ENCODE data around the gene ASGR1. TPM values are rescaled to one million over a fixed set of nuclear protein-coding genes. Genes with fewer than 3 reads are reported as not detected.

The ASGR1 gene
- total RNA-seq, 4 donors from 2014 or later = 0.77 to 3.2 (median 1.8) TPM; not detected in 1

GRCh38 chr17:7124923-7125322 lies 54.2 kb downstream of the ASGR1 start:
- H3K4me1 ChIP-seq = no peaks in the 10 kb centered on the region
- H3K27me3 ChIP-seq = no peaks in the 10 kb centered on the region
- no peak overlapping the region for H3K4me3 ChIP-seq
- H3K27ac ChIP-seq = no peak overlapping the region
- H3K36me3 ChIP-seq = no peaks in the 10 kb centered on the region
- intact Hi-C loops (cut with DNase I; ENCODE audit: low total_unique reads) = no loop called here
- DNase-seq = no peak
- no peaks in the 10 kb centered on the region for H3K9me3 ChIP-seq
- TF ChIP-seq CTCF (IDR thresholded peaks at IDR 0.05) (no peak), POLR2A (IDR thresholded peaks at IDR 0.05) (no peak)

- Histone ChIP-seq H3K27ac (no peak overlapping the region), H3K36me3 (no peaks in the 10 kb centered on the region), H3K9me3 (no peaks in the 10 kb centered on the region), H3K27me3 (no peaks in the 10 kb centered on the region), H3K4me3 (no peak overlapping the region), H3K4me1 (no peaks in the 10 kb centered on the region)
- no peak for DNase-seq
- intact Hi-C loops (cut with DNase I; ENCODE audit: low total_unique reads) = no loop called here
- TF ChIP-seq CTCF (IDR thresholded peaks at IDR 0.05) = no peak
- no peak for TF ChIP-seq POLR2A (IDR thresholded peaks at IDR 0.05)
Observed at GRCh38 chr17:7123844-7124243, 55.3 kb downstream of the ASGR1 start.

MicroRNA genes within 50 kb of the gene (microRNA counts, 767-probe panel; counts per million panel counts)
- microRNA hsa-miR-324-3p (0 counts per million in 2 donors), microRNA hsa-miR-324-5p (3,987 to 4,236 counts per million in 2 donors)

Small RNAs within 50 kb of the gene (microRNA-seq; reads per million reads assigned to microRNA genes)
- 541 reads per million, percentile 76 among the genes with 10 or more reads in this experiment for gene MIR324 (ENCODE audit: borderline microRNAs expressed, borderline replicate concordance)

Small RNAs within 50 kb of the gene (small RNA-seq; reads per million reads assigned to genes)
- gene AC120057.4 (not detected), gene MIR324 (0.42 reads per million)

Other genes with a start within 250 kb of the ASGR1 start
- gene ALOX12, start 183.3 kb downstream of the ASGR1 start, total RNA-seq = under 1 TPM in 2 of 4 donors, not detected in 2; 0.14 to 0.34 TPM
- gene RNASEK, start 166.7 kb downstream of the ASGR1 start, total RNA-seq = 100 to 1,000 TPM in 2 of 4 donors, 10 to 100 TPM in 2; 30.8 to 153 (median 101) TPM
- gene BCL6B, start 156.3 kb downstream of the ASGR1 start, total RNA-seq = 10 to 100 TPM in 3 of 4 donors, 1 to 10 TPM in 1; 9.7 to 32.8 (median 22.7) TPM
- gene SLC16A13, start 143.4 kb downstream of the ASGR1 start, total RNA-seq = 1 to 10 TPM in 1 of 4 donors, under 1 TPM in 1, not detected in 2; 0.51 to 3.4 TPM
- 1 to 10 TPM in 1 of 4 donors, under 1 TPM in 3; 0.14 to 10.0 (median 0.85) TPM for gene SLC16A11, start 135.3 kb downstream of the ASGR1 start, total RNA-seq
- 1 to 10 TPM in 2 of 4 donors, not detected in 2; 1.5 to 3.5 TPM for gene CLEC10A, start 99.1 kb downstream of the ASGR1 start, total RNA-seq
- not detected for gene ASGR2, start 64.5 kb downstream of the ASGR1 start, total RNA-seq
- 10 to 100 TPM; 22.8 to 64.0 (median 48.4) TPM for gene DLG4, start 40.5 kb upstream of the ASGR1 start, total RNA-seq
- 100 to 1,000 TPM; 167 to 800 (median 399) TPM for gene ACADVL, start 40.6 kb upstream of the ASGR1 start, total RNA-seq
- gene DVL2, start 55.1 kb upstream of the ASGR1 start, total RNA-seq = 10 to 100 TPM in 3 of 4 donors, 1 to 10 TPM in 1; 5.1 to 83.2 (median 53.5) TPM
- gene PHF23, start 60.1 kb upstream of the ASGR1 start, total RNA-seq = 10 to 100 TPM in 3 of 4 donors, 1 to 10 TPM in 1; 9.7 to 68.1 (median 29.7) TPM
- 100 to 1,000 TPM; 220 to 467 (median 366) TPM for gene GABARAP, start 63.1 kb upstream of the ASGR1 start, total RNA-seq
- gene CTDNEP1, start 72.4 kb upstream of the ASGR1 start, total RNA-seq = 100 to 1,000 TPM in 1 of 4 donors, 10 to 100 TPM in 3; 13.8 to 115 (median 37.2) TPM
- 10 to 100 TPM; 41.9 to 65.6 (median 51.3) TPM for gene ELP5, start 72.8 kb upstream of the ASGR1 start, total RNA-seq
- 10 to 100 TPM in 1 of 4 donors, under 1 TPM in 3; 0.29 to 24.4 (median 0.68) TPM for gene CLDN7, start 83.1 kb upstream of the ASGR1 start, total RNA-seq
- 10 to 100 TPM in 2 of 4 donors, 1 to 10 TPM in 2; 1.8 to 25.9 (median 12.6) TPM for gene SLC2A4, start 102.3 kb upstream of the ASGR1 start, total RNA-seq
- gene YBX2, start 115.3 kb upstream of the ASGR1 start, total RNA-seq = 1 to 10 TPM in 2 of 4 donors, not detected in 2; 2.4 to 4.4 TPM
- gene EIF5A, start 128.3 kb upstream of the ASGR1 start, total RNA-seq = 100 to 1,000 TPM in 3 of 4 donors, 10 to 100 TPM in 1; 75.3 to 219 (median 198) TPM
- gene GPS2, start 136.0 kb upstream of the ASGR1 start, total RNA-seq = 10 to 100 TPM; 34.0 to 68.3 (median 43.9) TPM
- gene NEURL4, start 150.0 kb upstream of the ASGR1 start, total RNA-seq = 10 to 100 TPM; 12.4 to 64.7 (median 34.1) TPM
- gene ACAP1, start 157.2 kb upstream of the ASGR1 start, total RNA-seq = 10 to 100 TPM in 1 of 4 donors, 1 to 10 TPM in 2, under 1 TPM in 1; 0.29 to 11.2 (median 1.7) TPM
- 10 to 100 TPM in 1 of 4 donors, 1 to 10 TPM in 3; 2.6 to 14.7 (median 7.2) TPM for gene KCTD11, start 172.8 kb upstream of the ASGR1 start, total RNA-seq
- gene TMEM95, start 175.8 kb upstream of the ASGR1 start, total RNA-seq = not detected
- 1 to 10 TPM in 3 of 4 donors, under 1 TPM in 1; 0.26 to 9.2 (median 1.8) TPM for gene TNK1, start 201.7 kb upstream of the ASGR1 start, total RNA-seq
- gene PLSCR3, start 215.2 kb upstream of the ASGR1 start, total RNA-seq = 10 to 100 TPM in 3 of 4 donors, under 1 TPM in 1; 0.77 to 42.6 (median 17.6) TPM
- gene TMEM256, start 224.7 kb upstream of the ASGR1 start, total RNA-seq = 100 to 1,000 TPM in 3 of 4 donors, 10 to 100 TPM in 1; 26.0 to 131 (median 115) TPM
- gene NLGN2, start 228.5 kb upstream of the ASGR1 start, total RNA-seq = 10 to 100 TPM; 14.2 to 81.9 (median 19.7) TPM
- not detected for gene SPEM1, start 241.0 kb upstream of the ASGR1 start, total RNA-seq
- not detected for gene SPEM2, start 246.2 kb upstream of the ASGR1 start, total RNA-seq
- gene SPEM3, start 249.5 kb upstream of the ASGR1 start, total RNA-seq = not detected

Data from uterus (tissue), 4 donors.